OCI-LY1 (cell line): ENCODE measurements around the gene RGP1.

Experiments used
- H2AFZ ChIP-seq: fragments of 200-600 bp; sonication (generic), shearing (Covaris generic); 2 replicates; pipeline ENCODE4 v1.6.0; 2014; ENCODE audit warnings: antibody characterized with exemption, mild to moderate bottlenecking, low read length
- H3F3A ChIP-seq: fragments of 200-600 bp; sonication (generic), shearing (Covaris generic); 2 replicates; pipeline ENCODE4 v1.6.0; 2014; ENCODE audit warnings: mild to moderate bottlenecking, antibody characterized with exemption, low read length, moderate library complexity; ENCODE audit not compliant: insufficient read depth
- H3K27ac ChIP-seq: fragments of 200-600 bp; sonication (generic); 2 replicates; pipeline ENCODE4 v1.5.1; 2014; ENCODE audit warnings: low read length, mixed run types, mild to moderate bottlenecking, low read depth; ENCODE audit not compliant: poor library complexity, severe bottlenecking
- H3K27me3 ChIP-seq: fragments of 200-600 bp; sonication (generic); 2 replicates; pipeline ENCODE4 v1.6.0; 2014; ENCODE audit warnings: antibody characterized with exemption, mild to moderate bottlenecking, low read length, moderate library complexity; ENCODE audit not compliant: insufficient read depth
- H3K36me3 ChIP-seq: fragments of 200-600 bp; sonication (generic); 2 replicates; pipeline ENCODE4 v1.6.1; 2014; ENCODE audit warnings: mild to moderate bottlenecking, antibody characterized with exemption, low read length, moderate library complexity, mixed read lengths; ENCODE audit not compliant: insufficient read depth
- H3K4me1 ChIP-seq: fragments of 200-600 bp; sonication (generic); 2 replicates; pipeline ENCODE4 v1.5.1; 2014; ENCODE audit warnings: mild to moderate bottlenecking, low read length, moderate library complexity; ENCODE audit not compliant: insufficient read depth, severe bottlenecking
- H3K4me2 ChIP-seq: fragments of 200-600 bp; sonication (generic), shearing (Covaris generic); 2 replicates; pipeline ENCODE4 v1.6.1; 2014; ENCODE audit warnings: low read length
- H3K4me3 ChIP-seq: fragments of 200-600 bp; sonication (generic); 2 replicates; pipeline ENCODE4 v1.5.1; 2014; ENCODE audit warnings: low read length, low read depth, mild to moderate bottlenecking, mixed read lengths; ENCODE audit not compliant: poor library complexity, severe bottlenecking
- H3K79me2 ChIP-seq: fragments of 200-600 bp; shearing (Covaris generic); 2 replicates; pipeline ENCODE4 v1.6.1; 2016; ENCODE audit warnings: mixed run types, low read length, mixed read lengths; ENCODE audit not compliant: insufficient read depth
- H3K9ac ChIP-seq: fragments of 200-600 bp; sonication (generic), shearing (Covaris generic); 2 replicates; pipeline ENCODE4 v1.6.1; 2014; ENCODE audit warnings: mild to moderate bottlenecking, low read length, mixed read lengths
- H3K9me2 ChIP-seq: fragments of 200-600 bp; sonication (generic), shearing (Covaris generic); 2 replicates; pipeline ENCODE4 v1.6.1; 2014; ENCODE audit warnings: low read depth, mild to moderate bottlenecking, low read length, mixed read lengths
- H3K9me3 ChIP-seq: fragments of 200-600 bp; shearing (Covaris generic); 2 replicates; pipeline ENCODE4 v1.6.1; 2014; ENCODE audit warnings: low read length, mixed read lengths
- H4K20me1 ChIP-seq: fragments of 200-600 bp; sonication (generic), shearing (Covaris generic); 2 replicates; pipeline ENCODE4 v1.6.0; 2016; ENCODE audit warnings: mild to moderate bottlenecking, low read length; ENCODE audit not compliant: insufficient read depth
- EZH2 ChIP-seq: fragments of 200-600 bp; sonication (generic), shearing (Covaris generic); IDR thresholded peaks from 2 replicates; pipeline ENCODE4 v1.8.0; 2017; ENCODE audit warnings: borderline replicate concordance, mixed run types, mild to moderate bottlenecking, antibody characterized with exemption, low read length, moderate library complexity, mixed read lengths
- TF ChIP-seq, protein P1 (sequence below): fragments of 200-600 bp; sonication (generic), shearing (Covaris generic); IDR thresholded peaks from 2 replicates; pipeline ENCODE4 v1.5.1; 2017; ENCODE audit warnings: mild to moderate bottlenecking, antibody characterized with exemption, low read length, moderate library complexity, mixed read lengths

The RGP1 gene

DNA sequence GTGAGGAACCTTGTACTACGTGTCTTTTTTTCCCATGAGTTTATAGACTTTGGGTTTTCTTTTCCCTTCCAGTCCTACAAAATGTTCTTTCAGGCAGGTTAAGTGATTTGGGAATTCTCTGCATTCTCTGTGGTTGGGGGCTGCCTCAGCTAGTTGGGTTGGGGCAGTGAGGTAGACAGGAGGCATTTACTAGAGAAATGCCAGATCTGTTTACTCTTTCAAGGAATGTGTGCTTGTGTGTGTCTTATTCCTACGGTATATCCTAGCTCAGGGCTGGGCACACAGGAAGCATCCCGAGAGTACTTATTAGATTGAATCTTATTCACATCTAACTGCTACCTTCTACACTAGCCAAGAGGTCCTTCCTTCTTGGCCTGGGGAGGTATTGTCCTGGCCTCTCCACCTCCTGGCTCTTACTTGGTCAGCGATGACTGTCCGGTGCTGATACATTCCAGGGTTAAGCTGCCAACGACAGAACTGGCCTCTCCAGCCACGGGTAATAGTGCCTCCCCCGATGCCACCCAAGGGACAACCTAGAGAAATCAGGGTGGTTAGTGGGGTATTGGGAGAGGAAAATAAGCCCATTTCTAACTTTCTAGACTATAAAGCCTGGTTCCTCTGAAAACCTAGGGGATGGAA, 5.1 kb upstream of the RGP1 start:
- no peak overlapping the region for H2AFZ ChIP-seq
- peaks cover 28% of the 10 kb centered on the region for H3K4me1 ChIP-seq
- H3K9ac ChIP-seq: no peak overlapping the region
- no peaks in the 10 kb centered on the region for H3K9me2 ChIP-seq
- H3K79me2 ChIP-seq: peaks cover 29% of the 10 kb centered on the region
- peaks cover 46% of the 10 kb centered on the region for H3K36me3 ChIP-seq
- H3K9me3 ChIP-seq: no peaks in the 10 kb centered on the region
- no peaks in the 10 kb centered on the region for H4K20me1 ChIP-seq
- H3F3A ChIP-seq: no peaks in the 10 kb centered on the region
- H3K27me3 ChIP-seq: no peaks in the 10 kb centered on the region
- H3K4me2 ChIP-seq: no peak overlapping the region
- TF ChIP-seq EZH2: no peak
- TF ChIP-seq, protein P1, sequence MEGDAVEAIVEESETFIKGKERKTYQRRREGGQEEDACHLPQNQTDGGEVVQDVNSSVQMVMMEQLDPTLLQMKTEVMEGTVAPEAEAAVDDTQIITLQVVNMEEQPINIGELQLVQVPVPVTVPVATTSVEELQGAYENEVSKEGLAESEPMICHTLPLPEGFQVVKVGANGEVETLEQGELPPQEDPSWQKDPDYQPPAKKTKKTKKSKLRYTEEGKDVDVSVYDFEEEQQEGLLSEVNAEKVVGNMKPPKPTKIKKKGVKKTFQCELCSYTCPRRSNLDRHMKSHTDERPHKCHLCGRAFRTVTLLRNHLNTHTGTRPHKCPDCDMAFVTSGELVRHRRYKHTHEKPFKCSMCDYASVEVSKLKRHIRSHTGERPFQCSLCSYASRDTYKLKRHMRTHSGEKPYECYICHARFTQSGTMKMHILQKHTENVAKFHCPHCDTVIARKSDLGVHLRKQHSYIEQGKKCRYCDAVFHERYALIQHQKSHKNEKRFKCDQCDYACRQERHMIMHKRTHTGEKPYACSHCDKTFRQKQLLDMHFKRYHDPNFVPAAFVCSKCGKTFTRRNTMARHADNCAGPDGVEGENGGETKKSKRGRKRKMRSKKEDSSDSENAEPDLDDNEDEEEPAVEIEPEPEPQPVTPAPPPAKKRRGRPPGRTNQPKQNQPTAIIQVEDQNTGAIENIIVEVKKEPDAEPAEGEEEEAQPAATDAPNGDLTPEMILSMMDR: no peak
- H3K27ac ChIP-seq: no peak overlapping the region
- H3K4me3 ChIP-seq: no peak overlapping the region

- peaks cover 31% of the 10 kb centered on the region for H3K36me3 ChIP-seq
- no peaks in the 10 kb centered on the region for H3K9me3 ChIP-seq
- no peak overlapping the region for H2AFZ ChIP-seq
- no peaks in the 10 kb centered on the region for H4K20me1 ChIP-seq
- peaks cover 36% of the 10 kb centered on the region for H3K4me1 ChIP-seq
- H3K4me2 ChIP-seq: peak overlapping the region; percentile 79
- no peak overlapping the region for H3K27ac ChIP-seq
- H3K27me3 ChIP-seq: no peaks in the 10 kb centered on the region
- no peaks in the 10 kb centered on the region for H3F3A ChIP-seq
- no peaks in the 10 kb centered on the region for H3K9me2 ChIP-seq
- no peak for TF ChIP-seq EZH2
- TF ChIP-seq, protein P1: no peak
- peak overlapping the region; percentile 76 for H3K4me3 ChIP-seq
- H3K9ac ChIP-seq: peak overlapping the region; percentile 6; the same call in 1 of the 2 replicates
- peaks cover 29% of the 10 kb centered on the region for H3K79me2 ChIP-seq
Observed at GRCh38 chr9:35745569-35745968, 3.5 kb upstream of the RGP1 start.

- H3K4me2 ChIP-seq: peak overlapping the region; percentile 79
- H3K4me1 ChIP-seq: peaks cover 36% of the 10 kb centered on the region
- TF ChIP-seq EZH2: no peak
- TF ChIP-seq, protein P1: no peak
- no peaks in the 10 kb centered on the region for H3F3A ChIP-seq
- no peaks in the 10 kb centered on the region for H4K20me1 ChIP-seq
- H2AFZ ChIP-seq: no peak overlapping the region
- H3K27me3 ChIP-seq: no peaks in the 10 kb centered on the region
- H3K27ac ChIP-seq: no peak overlapping the region
- peak overlapping the region; percentile 75 for H3K9ac ChIP-seq
- H3K9me3 ChIP-seq: no peaks in the 10 kb centered on the region
- peaks cover 34% of the 10 kb centered on the region for H3K36me3 ChIP-seq
- no peaks in the 10 kb centered on the region for H3K9me2 ChIP-seq
- peak overlapping the region; percentile 76 for H3K4me3 ChIP-seq
- peaks cover 29% of the 10 kb centered on the region for H3K79me2 ChIP-seq
Observed at GRCh38 chr9:35746583-35746982, 2.5 kb upstream of the RGP1 start.
